GM12873 (cell line): ENCODE results near the gene FBXO31.

Experiments used
- CTCF ChIP-seq: IDR thresholded peaks from 2 replicates; pipeline ENCODE4 v1.5.1; 2012; ENCODE audit warnings: low read depth, mild to moderate bottlenecking, moderate library complexity, low read length, control low read depth; ENCODE audit not compliant: insufficient read depth; ENCODE audit errors: missing control alignments

FBXO31 gene

GRCh38 chr16:87416826-87417527 is 33.4 kb upstream of the FBXO31 start:
- TF ChIP-seq CTCF: peak; percentile 33

GRCh38 chr16:87415441-87415840 is 31.9 kb upstream of the FBXO31 start:
- TF ChIP-seq CTCF: no peak

GRCh38 chr16:87414251-87414680 is 30.7 kb upstream of the FBXO31 start:
- no peak for TF ChIP-seq CTCF

GRCh38 chr16:87412996-87413421 is 29.4 kb upstream of the FBXO31 start:
- no peak for TF ChIP-seq CTCF

- TF ChIP-seq CTCF: no peak
Measured at GRCh38 chr16:87412371-87412995, 28.9 kb upstream of the FBXO31 start.

GRCh38 chr16:87411375-87412271 is 28.0 kb upstream of the FBXO31 start:
- no peak for TF ChIP-seq CTCF

GRCh38 chr16:87410968-87411367 is 27.4 kb upstream of the FBXO31 start:
- TF ChIP-seq CTCF: no peak
